Adrenal gland (tissue), 5 donors: ENCODE results near the gene HBP1.

ENCODE experiments used
- POLR2A ChIP-seq, 2 donors: fragments of 450-650 bp; IDR thresholded peaks; one replicate each; pipeline ENCODE4 v1.6.1; 2017; ENCODE audit warnings: antibody characterized with exemption in 2 of 2, mild to moderate bottlenecking in 2 of 2, moderate library complexity in 1 of 2
- TF ChIP-seq, protein P1 (sequence below), 6 experiments: fragments of 450-650 bp in 4 of 6; fragments of 200-600 bp in 2 of 6; sonication (generic) in 1 of 6; IDR thresholded peaks; 1 replicate in 5 of 6; 2 replicates in 1 of 6; pipeline versions ENCODE4 v1.5.1 to v1.8.0; 2016 to 2021; ENCODE audit warnings: antibody characterized with exemption in 6 of 6, mild to moderate bottlenecking in 2 of 6, moderate library complexity in 1 of 6
- donor health status: DM: no; HTN: no; CAD: no.

- TF ChIP-seq, protein P1, sequence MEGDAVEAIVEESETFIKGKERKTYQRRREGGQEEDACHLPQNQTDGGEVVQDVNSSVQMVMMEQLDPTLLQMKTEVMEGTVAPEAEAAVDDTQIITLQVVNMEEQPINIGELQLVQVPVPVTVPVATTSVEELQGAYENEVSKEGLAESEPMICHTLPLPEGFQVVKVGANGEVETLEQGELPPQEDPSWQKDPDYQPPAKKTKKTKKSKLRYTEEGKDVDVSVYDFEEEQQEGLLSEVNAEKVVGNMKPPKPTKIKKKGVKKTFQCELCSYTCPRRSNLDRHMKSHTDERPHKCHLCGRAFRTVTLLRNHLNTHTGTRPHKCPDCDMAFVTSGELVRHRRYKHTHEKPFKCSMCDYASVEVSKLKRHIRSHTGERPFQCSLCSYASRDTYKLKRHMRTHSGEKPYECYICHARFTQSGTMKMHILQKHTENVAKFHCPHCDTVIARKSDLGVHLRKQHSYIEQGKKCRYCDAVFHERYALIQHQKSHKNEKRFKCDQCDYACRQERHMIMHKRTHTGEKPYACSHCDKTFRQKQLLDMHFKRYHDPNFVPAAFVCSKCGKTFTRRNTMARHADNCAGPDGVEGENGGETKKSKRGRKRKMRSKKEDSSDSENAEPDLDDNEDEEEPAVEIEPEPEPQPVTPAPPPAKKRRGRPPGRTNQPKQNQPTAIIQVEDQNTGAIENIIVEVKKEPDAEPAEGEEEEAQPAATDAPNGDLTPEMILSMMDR (IDR thresholded peaks at IDR 0.05): no peak
- no peak for TF ChIP-seq POLR2A (IDR thresholded peaks at IDR 0.05)
Observed at GRCh38 chr7:107248551-107249316, 79.9 kb downstream of the HBP1 start.
